ENCODE results near the gene GSTM2.

The GSTM2 gene

GRCh38 chr1:109640285-109640865, 27.5 kb upstream of the GSTM2 start (continued):
- TF ChIP-seq, protein P1, sequence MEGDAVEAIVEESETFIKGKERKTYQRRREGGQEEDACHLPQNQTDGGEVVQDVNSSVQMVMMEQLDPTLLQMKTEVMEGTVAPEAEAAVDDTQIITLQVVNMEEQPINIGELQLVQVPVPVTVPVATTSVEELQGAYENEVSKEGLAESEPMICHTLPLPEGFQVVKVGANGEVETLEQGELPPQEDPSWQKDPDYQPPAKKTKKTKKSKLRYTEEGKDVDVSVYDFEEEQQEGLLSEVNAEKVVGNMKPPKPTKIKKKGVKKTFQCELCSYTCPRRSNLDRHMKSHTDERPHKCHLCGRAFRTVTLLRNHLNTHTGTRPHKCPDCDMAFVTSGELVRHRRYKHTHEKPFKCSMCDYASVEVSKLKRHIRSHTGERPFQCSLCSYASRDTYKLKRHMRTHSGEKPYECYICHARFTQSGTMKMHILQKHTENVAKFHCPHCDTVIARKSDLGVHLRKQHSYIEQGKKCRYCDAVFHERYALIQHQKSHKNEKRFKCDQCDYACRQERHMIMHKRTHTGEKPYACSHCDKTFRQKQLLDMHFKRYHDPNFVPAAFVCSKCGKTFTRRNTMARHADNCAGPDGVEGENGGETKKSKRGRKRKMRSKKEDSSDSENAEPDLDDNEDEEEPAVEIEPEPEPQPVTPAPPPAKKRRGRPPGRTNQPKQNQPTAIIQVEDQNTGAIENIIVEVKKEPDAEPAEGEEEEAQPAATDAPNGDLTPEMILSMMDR (tag by site-specific recombination; IDR thresholded peaks at IDR 0.05), result peak; percentile 78
- TF ChIP-seq ZNF239 (tag by site-specific recombination; IDR thresholded peaks at IDR 0.05), result no peak
- no peak for TF ChIP-seq ZSCAN30 (tag by site-specific recombination; IDR thresholded peaks at IDR 0.05)
- TF ChIP-seq, protein P2, sequence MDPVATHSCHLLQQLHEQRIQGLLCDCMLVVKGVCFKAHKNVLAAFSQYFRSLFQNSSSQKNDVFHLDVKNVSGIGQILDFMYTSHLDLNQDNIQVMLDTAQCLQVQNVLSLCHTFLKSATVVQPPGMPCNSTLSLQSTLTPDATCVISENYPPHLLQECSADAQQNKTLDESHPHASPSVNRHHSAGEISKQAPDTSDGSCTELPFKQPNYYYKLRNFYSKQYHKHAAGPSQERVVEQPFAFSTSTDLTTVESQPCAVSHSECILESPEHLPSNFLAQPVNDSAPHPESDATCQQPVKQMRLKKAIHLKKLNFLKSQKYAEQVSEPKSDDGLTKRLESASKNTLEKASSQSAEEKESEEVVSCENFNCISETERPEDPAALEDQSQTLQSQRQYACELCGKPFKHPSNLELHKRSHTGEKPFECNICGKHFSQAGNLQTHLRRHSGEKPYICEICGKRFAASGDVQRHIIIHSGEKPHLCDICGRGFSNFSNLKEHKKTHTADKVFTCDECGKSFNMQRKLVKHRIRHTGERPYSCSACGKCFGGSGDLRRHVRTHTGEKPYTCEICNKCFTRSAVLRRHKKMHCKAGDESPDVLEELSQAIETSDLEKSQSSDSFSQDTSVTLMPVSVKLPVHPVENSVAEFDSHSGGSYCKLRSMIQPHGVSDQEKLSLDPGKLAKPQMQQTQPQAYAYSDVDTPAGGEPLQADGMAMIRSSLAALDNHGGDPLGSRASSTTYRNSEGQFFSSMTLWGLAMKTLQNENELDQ (tag by site-specific recombination; IDR thresholded peaks at IDR 0.05; ENCODE audit: low read depth), result no peak
- peak; percentile 37; the same call in 1 of the 2 replicates for TF ChIP-seq ZFP69B (tag by site-specific recombination; IDR thresholded peaks at IDR 0.05)
- peak; percentile 30 for TF ChIP-seq ZNF654 (tag by site-specific recombination; IDR thresholded peaks at IDR 0.05; ENCODE audit: low read depth)
- TF ChIP-seq ZNF311 (tag by site-specific recombination; IDR thresholded peaks at IDR 0.05; ENCODE audit: borderline replicate concordance), result no peak
- peak; percentile 80 for TF ChIP-seq HIC1 (tag by site-specific recombination; IDR thresholded peaks at IDR 0.05)
- TF ChIP-seq ZBTB17 (tag by site-specific recombination; IDR thresholded peaks at IDR 0.05), result 0 out of 2 replicates have a peak, but pooled peaks have one; percentile 2
- no peak for TF ChIP-seq ZNF548 (tag by site-specific recombination; IDR thresholded peaks at IDR 0.05)
- TF ChIP-seq, protein P3, sequence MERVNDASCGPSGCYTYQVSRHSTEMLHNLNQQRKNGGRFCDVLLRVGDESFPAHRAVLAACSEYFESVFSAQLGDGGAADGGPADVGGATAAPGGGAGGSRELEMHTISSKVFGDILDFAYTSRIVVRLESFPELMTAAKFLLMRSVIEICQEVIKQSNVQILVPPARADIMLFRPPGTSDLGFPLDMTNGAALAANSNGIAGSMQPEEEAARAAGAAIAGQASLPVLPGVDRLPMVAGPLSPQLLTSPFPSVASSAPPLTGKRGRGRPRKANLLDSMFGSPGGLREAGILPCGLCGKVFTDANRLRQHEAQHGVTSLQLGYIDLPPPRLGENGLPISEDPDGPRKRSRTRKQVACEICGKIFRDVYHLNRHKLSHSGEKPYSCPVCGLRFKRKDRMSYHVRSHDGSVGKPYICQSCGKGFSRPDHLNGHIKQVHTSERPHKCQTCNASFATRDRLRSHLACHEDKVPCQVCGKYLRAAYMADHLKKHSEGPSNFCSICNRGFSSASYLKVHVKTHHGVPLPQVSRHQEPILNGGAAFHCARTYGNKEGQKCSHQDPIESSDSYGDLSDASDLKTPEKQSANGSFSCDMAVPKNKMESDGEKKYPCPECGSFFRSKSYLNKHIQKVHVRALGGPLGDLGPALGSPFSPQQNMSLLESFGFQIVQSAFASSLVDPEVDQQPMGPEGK (tag by site-specific recombination; IDR thresholded peaks at IDR 0.05), result peak; percentile 31; the same call in 1 of the 2 replicates
- peak; percentile 40; the same call in 1 of the 2 replicates for TF ChIP-seq ZFHX2 (tag by site-specific recombination; conservative IDR thresholded peaks at IDR 0.05)
- no peak for TF ChIP-seq ZNF37A (tag by site-specific recombination; IDR thresholded peaks at IDR 0.05)
- TF ChIP-seq ZNF266 (tag by site-specific recombination; IDR thresholded peaks at IDR 0.05; ENCODE audit: low read depth), result no peak

DNA sequence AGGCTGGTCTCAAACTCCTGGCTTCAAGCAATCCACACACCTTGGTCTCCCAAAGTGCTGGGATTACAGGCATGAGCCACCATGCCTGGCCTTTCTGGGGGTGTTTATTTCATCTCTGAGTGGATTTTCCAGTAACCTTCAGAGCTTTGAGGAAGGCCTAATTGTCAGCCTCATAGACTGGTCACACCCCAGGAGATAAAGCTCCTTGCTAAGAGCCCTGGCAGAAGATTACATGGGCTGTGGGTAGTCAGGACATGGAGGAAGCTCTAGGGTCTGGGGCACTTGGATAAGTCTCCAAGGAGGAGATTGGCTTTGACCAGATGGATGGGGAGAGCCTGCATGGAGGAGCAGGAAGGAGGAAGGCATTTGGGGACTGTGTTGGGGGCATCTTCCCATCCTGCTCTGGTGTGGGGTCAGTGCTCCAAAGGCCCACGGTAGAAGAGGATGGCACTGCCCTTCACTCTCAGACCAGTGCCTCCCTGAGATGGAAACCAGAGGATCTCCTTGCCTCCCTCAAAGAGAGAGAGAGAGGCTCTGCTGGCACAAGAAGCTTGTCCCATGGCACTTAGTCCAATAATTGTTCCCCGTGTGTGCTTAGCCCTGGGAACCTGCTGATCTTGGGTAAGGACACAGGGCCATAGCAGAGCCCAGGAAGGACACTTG, 26.6 kb upstream of the GSTM2 start:
- CTCF ChIA-PET, result interaction anchor here (0.6 to 11.3 kb wide), 34 partner anchors 10 to 695 kb away, joined by 3 to 345 read pairs (median 4); partner anchors contain the start of genes AHCYL1, AMPD2, CYB561D1 and GNAI3
- TF ChIP-seq ZSCAN5A (tag by site-specific recombination; IDR thresholded peaks at IDR 0.05), result no peak
- TF ChIP-seq, protein P4, sequence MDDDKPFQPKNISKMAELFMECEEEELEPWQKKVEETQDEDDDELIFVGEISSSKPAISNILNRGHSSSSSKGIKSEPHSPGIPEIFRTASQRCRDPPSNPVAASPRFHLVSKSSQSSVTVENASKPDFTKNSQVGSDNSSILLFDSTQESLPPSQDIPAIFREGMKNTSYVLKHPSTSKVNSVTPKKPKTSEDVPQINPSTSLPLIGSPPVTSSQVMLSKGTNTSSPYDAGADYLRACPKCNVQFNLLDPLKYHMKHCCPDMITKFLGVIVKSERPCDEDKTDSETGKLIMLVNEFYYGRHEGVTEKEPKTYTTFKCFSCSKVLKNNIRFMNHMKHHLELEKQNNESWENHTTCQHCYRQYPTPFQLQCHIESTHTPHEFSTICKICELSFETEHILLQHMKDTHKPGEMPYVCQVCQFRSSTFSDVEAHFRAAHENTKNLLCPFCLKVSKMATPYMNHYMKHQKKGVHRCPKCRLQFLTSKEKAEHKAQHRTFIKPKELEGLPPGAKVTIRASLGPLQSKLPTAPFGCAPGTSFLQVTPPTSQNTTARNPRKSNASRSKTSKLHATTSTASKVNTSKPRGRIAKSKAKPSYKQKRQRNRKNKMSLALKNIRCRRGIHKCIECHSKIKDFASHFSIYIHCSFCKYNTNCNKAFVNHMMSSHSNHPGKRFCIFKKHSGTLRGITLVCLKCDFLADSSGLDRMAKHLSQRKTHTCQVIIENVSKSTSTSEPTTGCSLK (tag by site-specific recombination; IDR thresholded peaks at IDR 0.05), result no peak
- POLR2A ChIA-PET, result interaction anchor here (1.5 to 2.9 kb wide), 4 partner anchors 92 to 344 kb away, joined by 4 to 44 read pairs (median 8); partner anchors contain the start of genes AHCYL1 and GNAI3
- Histone ChIP-seq H3K4me1 (ENCODE audit: control insufficient read depth, insufficient read depth, low read length) (no peaks in the 10 kb centered on the region), H3K27ac (ENCODE audit: extremely low read depth, low read depth, low read length) (no peak overlapping the region), H3K9me3 (ENCODE audit: control insufficient read depth, insufficient read depth, low read depth, low read length) (no peaks in the 10 kb centered on the region), H3K4me3 (ENCODE audit: low read depth, low read length) (no peak overlapping the region), H3K36me3 (ENCODE audit: control insufficient read depth in 2 of 2, insufficient read depth in 1 of 2, low read length in 2 of 2) (no peaks in the 10 kb centered on the region)

Data from HEK293 (cell line).